Breast epithelium (tissue), 4 donors: ENCODE results near the gene KMT2D. TPM values are rescaled to one million over a fixed set of nuclear protein-coding genes. Genes with fewer than 3 reads are reported as not detected.
A peak's percentile ranks its signal among the peaks of the same experiment; 100 is the strongest.

Experiments used
- DNase-seq, 2 donors: peaks; one replicate each; pipeline ENCODE4 v3.0.0-alpha.2; 2019; ENCODE audit warnings: low spot score in 2 of 2
- H3K27ac ChIP-seq, 2 donors: fragments of 200-600 bp; sonication (generic) in 1 of 2; one replicate each; pipeline ENCODE4 v1.5.1; 2016 to 2019; ENCODE audit warnings: mild to moderate bottlenecking in 1 of 2
- H3K27me3 ChIP-seq, 2 donors: fragments of 200-600 bp; sonication (generic) in 1 of 2; one replicate each; pipeline versions ENCODE4 v1.5.1 to v1.6.0; 2017 to 2019; ENCODE audit warnings: control low read depth in 1 of 2, mild to moderate bottlenecking in 1 of 2
- H3K36me3 ChIP-seq: fragments of 200-600 bp; one replicate; pipeline ENCODE4 v1.5.1; 2019
- H3K4me1 ChIP-seq, 2 donors: fragments of 200-600 bp; sonication (generic); one replicate each; pipeline ENCODE4 v1.5.1; 2016 to 2019; ENCODE audit warnings: control low read depth in 1 of 2
- H3K4me3 ChIP-seq, 3 donors: fragments of 200-600 bp; sonication (generic); 1 replicate in 2 of 3; 2 replicates in 1 of 3; pipeline ENCODE4 v1.5.1; 2016 to 2019; ENCODE audit warnings: mild to moderate bottlenecking in 3 of 3, moderate library complexity in 2 of 3
- H3K9me3 ChIP-seq, 2 donors: fragments of 200-600 bp; sonication (generic) in 1 of 2; one replicate each; pipeline ENCODE4 v1.5.1; 2016 to 2019; ENCODE audit warnings: control low read depth in 1 of 2
- CTCF ChIP-seq, 3 donors: fragments of 450-650 bp; IDR thresholded peaks; one replicate each; pipeline ENCODE4 v1.5.1; 2016 to 2017; ENCODE audit warnings: antibody characterized with exemption in 3 of 3, mild to moderate bottlenecking in 3 of 3, moderate library complexity in 3 of 3
- POLR2A ChIP-seq: fragments of 450-650 bp; IDR thresholded peaks from one replicate; pipeline ENCODE4 v1.6.1; 2016; ENCODE audit warnings: antibody characterized with exemption, mild to moderate bottlenecking, moderate library complexity
- POLR2AphosphoS5 ChIP-seq, 3 donors: sonication (generic); formaldehyde crosslinking; IDR thresholded peaks; one replicate each; pipeline ENCODE4 v1.6.1; 2017; ENCODE audit warnings: antibody characterized with exemption in 3 of 3
- intact Hi-C: fragments of 100-400 bp; cut with DNase I; formaldehyde crosslinking; loops from one replicate; pipeline ENCODE4 v1.15.1; 2023; ENCODE audit warnings: low total_unique reads
- total RNA-seq, 3 donors: library from RNA; depleted of rRNA; stranded (reverse); fragments of >200 nt; gene quantifications; one replicate each; pipeline ENCODE4 v1.1.0, GENCODE V29; 2016

KMT2D gene
- total RNA-seq, 3 donors from 2014 or later, result 35.4 to 51.4 (median 45.9) TPM

GRCh38 chr12:49044660-49045059 is 15.9 kb downstream of the KMT2D start:
- H3K4me1 ChIP-seq, result no peaks in the 10 kb centered on the region
- intact Hi-C loops, result no loop called here
- H3K27me3 ChIP-seq, result no peaks in the 10 kb centered on the region
- DNase-seq, result no peak
- no peaks in the 10 kb centered on the region for H3K9me3 ChIP-seq
- no peak overlapping the region for H3K4me3 ChIP-seq
- peaks cover 31% of the 10 kb centered on the region for H3K36me3 ChIP-seq
- H3K27ac ChIP-seq, result no peak overlapping the region
- no peak for TF ChIP-seq CTCF (IDR thresholded peaks at IDR 0.05)
- TF ChIP-seq POLR2A, result no peak
- no peak for TF ChIP-seq POLR2AphosphoS5 (IDR thresholded peaks at IDR 0.05)

GRCh38 chr12:49043856-49044258 is 16.7 kb downstream of the KMT2D start:
- H3K27ac ChIP-seq, result no peak overlapping the region
- intact Hi-C loops, result no loop called here
- H3K9me3 ChIP-seq, result no peaks in the 10 kb centered on the region
- TF ChIP-seq CTCF (IDR thresholded peaks at IDR 0.05), result peak in 2 of 3 donors; percentile 25 to 36
- TF ChIP-seq POLR2A, result no peak
- no peak for TF ChIP-seq POLR2AphosphoS5 (IDR thresholded peaks at IDR 0.05)
- no peak for DNase-seq
- peaks cover 31% of the 10 kb centered on the region for H3K36me3 ChIP-seq
- no peaks in the 10 kb centered on the region for H3K4me1 ChIP-seq
- H3K4me3 ChIP-seq, result no peak overlapping the region
- H3K27me3 ChIP-seq, result no peaks in the 10 kb centered on the region

GRCh38 chr12:49043241-49043640 is 17.4 kb downstream of the KMT2D start:
- TF ChIP-seq POLR2AphosphoS5 (IDR thresholded peaks at IDR 0.05) (no peak), CTCF (IDR thresholded peaks at IDR 0.05) (no peak), POLR2A (no peak)
- Histone ChIP-seq H3K4me1 (no peaks in the 10 kb centered on the region), H3K9me3 (no peaks in the 10 kb centered on the region), H3K27me3 (no peaks in the 10 kb centered on the region), H3K4me3 (no peak overlapping the region), H3K27ac (no peak overlapping the region), H3K36me3 (peaks cover 31% of the 10 kb centered on the region)
- no peak for DNase-seq
- intact Hi-C loops, result no loop called here

GRCh38 chr12:49041881-49042484 is 18.6 kb downstream of the KMT2D start:
- Histone ChIP-seq H3K27me3 (no peaks in the 10 kb centered on the region), H3K4me1 (no peaks in the 10 kb centered on the region), H3K36me3 (peaks cover 28% of the 10 kb centered on the region), H3K9me3 (no peaks in the 10 kb centered on the region), H3K4me3 (no peak overlapping the region), H3K27ac (no peak overlapping the region)
- TF ChIP-seq POLR2AphosphoS5 (IDR thresholded peaks at IDR 0.05), result no peak
- TF ChIP-seq CTCF (IDR thresholded peaks at IDR 0.05), result no peak
- TF ChIP-seq POLR2A, result no peak
- intact Hi-C loops, result no loop called here
- no peak for DNase-seq

GRCh38 chr12:49041036-49041880 is 19.3 kb downstream of the KMT2D start:
- DNase-seq, result no peak
- no peaks in the 10 kb centered on the region for H3K27me3 ChIP-seq
- H3K9me3 ChIP-seq, result no peaks in the 10 kb centered on the region
- no peaks in the 10 kb centered on the region for H3K4me1 ChIP-seq
- no peak overlapping the region for H3K4me3 ChIP-seq
- peaks cover 25% of the 10 kb centered on the region for H3K36me3 ChIP-seq
- TF ChIP-seq CTCF (IDR thresholded peaks at IDR 0.05) (no peak), POLR2AphosphoS5 (IDR thresholded peaks at IDR 0.05) (no peak), POLR2A (no peak)
- intact Hi-C loops, result no loop called here
- no peak overlapping the region for H3K27ac ChIP-seq
